ENCODE results near the gene MYLK4. TPM values are rescaled to one million over a fixed set of nuclear protein-coding genes. Genes with fewer than 3 reads are reported as not detected.

The MYLK4 gene
- total RNA-seq, 3 donors from 2014 or later: 0.41 to 0.82 (median 0.43) TPM

GRCh38 chr6:2641044-2641725 lies 109.5 kb downstream of the MYLK4 start:
- DNase-seq (no peak), ATAC-seq (no peak)
- Histone ChIP-seq H3K4me3 (no peak overlapping the region), H3K9me3 (no peaks in the 10 kb centered on the region), H3K36me3 (ENCODE audit: low read depth) (no peaks in the 10 kb centered on the region), H3K4me1 (ENCODE audit: low read depth) (no peaks in the 10 kb centered on the region)
- TF ChIP-seq CTCF (IDR thresholded peaks at IDR 0.05): no peak
- intact Hi-C loops (cut with DNase I, micrococcal nuclease): no loop called here

GRCh38 chr6:2640551-2640950 lies 110.2 kb downstream of the MYLK4 start:
- no peaks in the 10 kb centered on the region for H3K36me3 ChIP-seq (ENCODE audit: low read depth)
- TF ChIP-seq CTCF (IDR thresholded peaks at IDR 0.05): no peak
- no peaks in the 10 kb centered on the region for H3K4me1 ChIP-seq (ENCODE audit: low read depth)
- intact Hi-C loops (cut with DNase I, micrococcal nuclease): no loop called here
- H3K9me3 ChIP-seq: no peaks in the 10 kb centered on the region
- no peak overlapping the region for H3K4me3 ChIP-seq
- DNase-seq (no peak), ATAC-seq (no peak)

- intact Hi-C loops (cut with DNase I, micrococcal nuclease): loop anchor here (10.0 kb wide), 2 partner anchors 1035 to 1045 kb away; partner anchors contain the start of gene FOXC1 (in 1 of the 2)
Observed at GRCh38 chr6:2639896-2640295, 110.8 kb downstream of the MYLK4 start.

GRCh38 chr6:2639167-2639566 lies 111.6 kb downstream of the MYLK4 start:
- intact Hi-C loops (cut with DNase I, micrococcal nuclease): loop anchor here (10.0 kb wide), 2 partner anchors 1034 to 1044 kb away; partner anchors contain the start of gene FOXC1 (in 1 of the 2)
- Histone ChIP-seq H3K9me3 (no peaks in the 10 kb centered on the region), H3K36me3 (ENCODE audit: low read depth) (no peaks in the 10 kb centered on the region), H3K4me3 (no peak overlapping the region), H3K4me1 (ENCODE audit: low read depth) (peaks cover 3% of the 10 kb centered on the region)
- ATAC-seq (no peak), DNase-seq (no peak)
- no peak for TF ChIP-seq CTCF (IDR thresholded peaks at IDR 0.05)

More at GRCh38 chr6:2639896-2640295, 110.8 kb downstream of the MYLK4 start:
- H3K4me3 ChIP-seq: no peak overlapping the region
- no peak for ATAC-seq
- no peaks in the 10 kb centered on the region for H3K36me3 ChIP-seq (ENCODE audit: low read depth)
- no peak for DNase-seq
- no peaks in the 10 kb centered on the region for H3K4me1 ChIP-seq (ENCODE audit: low read depth)
- TF ChIP-seq CTCF (IDR thresholded peaks at IDR 0.05): no peak
- no peaks in the 10 kb centered on the region for H3K9me3 ChIP-seq

GRCh38 chr6:2636672-2637071 lies 114.0 kb downstream of the MYLK4 start:
- no peak for TF ChIP-seq CTCF (IDR thresholded peaks at IDR 0.05)
- no peak for ATAC-seq
- no peak for DNase-seq
- no peak overlapping the region for H3K4me3 ChIP-seq
- H3K36me3 ChIP-seq (ENCODE audit: low read depth): no peaks in the 10 kb centered on the region
- peaks cover 6% of the 10 kb centered on the region for H3K4me1 ChIP-seq (ENCODE audit: low read depth)
- no peaks in the 10 kb centered on the region for H3K9me3 ChIP-seq
- intact Hi-C loops (cut with DNase I, micrococcal nuclease): loop anchor here (10.0 kb wide), 2 partner anchors 1032 to 1042 kb away; partner anchors contain the start of gene FOXC1 (in 1 of the 2)
